ENCODE results near the gene TMEM258.

DNA sequence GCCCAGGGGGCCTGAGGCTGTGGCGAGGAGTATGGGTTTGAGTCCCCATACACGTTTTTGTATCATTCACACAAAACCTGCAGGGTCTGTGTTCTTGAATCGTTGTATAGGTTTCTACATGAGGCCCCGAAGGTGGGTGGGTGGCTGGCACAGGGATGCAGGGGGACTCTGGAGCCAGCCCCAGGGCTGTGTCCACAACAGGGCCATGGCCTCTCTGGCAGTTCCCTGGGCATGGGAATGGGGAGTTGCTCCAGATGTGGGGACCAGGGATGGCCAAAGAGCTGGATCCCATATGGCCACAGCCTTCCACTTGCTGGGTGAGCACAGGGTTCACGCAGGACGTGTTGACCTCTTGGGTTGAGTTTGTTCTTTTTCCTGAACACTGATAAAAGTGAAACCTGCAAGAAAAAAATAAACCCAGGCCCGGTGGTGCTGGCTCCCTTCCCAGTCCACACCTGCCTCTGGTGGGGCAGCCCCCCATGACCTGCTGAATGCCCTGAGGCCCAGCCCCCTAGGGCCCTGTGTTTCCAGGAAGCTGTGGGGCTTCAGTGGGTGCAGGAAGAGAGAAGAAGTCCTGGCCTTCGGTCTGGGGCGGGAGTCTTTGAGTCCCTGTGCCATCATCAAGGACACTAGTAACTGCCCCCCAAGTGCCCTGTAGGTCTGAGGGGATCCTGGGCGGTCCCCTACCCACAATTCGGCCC, 23.9 kb downstream of the TMEM258 start:
- no peak for TF ChIP-seq POLR2A (IDR thresholded peaks at IDR 0.05)
- TF ChIP-seq, protein P1, sequence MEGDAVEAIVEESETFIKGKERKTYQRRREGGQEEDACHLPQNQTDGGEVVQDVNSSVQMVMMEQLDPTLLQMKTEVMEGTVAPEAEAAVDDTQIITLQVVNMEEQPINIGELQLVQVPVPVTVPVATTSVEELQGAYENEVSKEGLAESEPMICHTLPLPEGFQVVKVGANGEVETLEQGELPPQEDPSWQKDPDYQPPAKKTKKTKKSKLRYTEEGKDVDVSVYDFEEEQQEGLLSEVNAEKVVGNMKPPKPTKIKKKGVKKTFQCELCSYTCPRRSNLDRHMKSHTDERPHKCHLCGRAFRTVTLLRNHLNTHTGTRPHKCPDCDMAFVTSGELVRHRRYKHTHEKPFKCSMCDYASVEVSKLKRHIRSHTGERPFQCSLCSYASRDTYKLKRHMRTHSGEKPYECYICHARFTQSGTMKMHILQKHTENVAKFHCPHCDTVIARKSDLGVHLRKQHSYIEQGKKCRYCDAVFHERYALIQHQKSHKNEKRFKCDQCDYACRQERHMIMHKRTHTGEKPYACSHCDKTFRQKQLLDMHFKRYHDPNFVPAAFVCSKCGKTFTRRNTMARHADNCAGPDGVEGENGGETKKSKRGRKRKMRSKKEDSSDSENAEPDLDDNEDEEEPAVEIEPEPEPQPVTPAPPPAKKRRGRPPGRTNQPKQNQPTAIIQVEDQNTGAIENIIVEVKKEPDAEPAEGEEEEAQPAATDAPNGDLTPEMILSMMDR (IDR thresholded peaks at IDR 0.05): no peak
